Amniotic epithelial cell (primary cell): Measurements from ENCODE around the gene ERC1.

Experiments
- DNase-seq: peaks from one replicate; pipeline ENCODE4 v3.0.0-alpha.2; 2010; ENCODE audit warnings: low read depth

ERC1 gene

DNA sequence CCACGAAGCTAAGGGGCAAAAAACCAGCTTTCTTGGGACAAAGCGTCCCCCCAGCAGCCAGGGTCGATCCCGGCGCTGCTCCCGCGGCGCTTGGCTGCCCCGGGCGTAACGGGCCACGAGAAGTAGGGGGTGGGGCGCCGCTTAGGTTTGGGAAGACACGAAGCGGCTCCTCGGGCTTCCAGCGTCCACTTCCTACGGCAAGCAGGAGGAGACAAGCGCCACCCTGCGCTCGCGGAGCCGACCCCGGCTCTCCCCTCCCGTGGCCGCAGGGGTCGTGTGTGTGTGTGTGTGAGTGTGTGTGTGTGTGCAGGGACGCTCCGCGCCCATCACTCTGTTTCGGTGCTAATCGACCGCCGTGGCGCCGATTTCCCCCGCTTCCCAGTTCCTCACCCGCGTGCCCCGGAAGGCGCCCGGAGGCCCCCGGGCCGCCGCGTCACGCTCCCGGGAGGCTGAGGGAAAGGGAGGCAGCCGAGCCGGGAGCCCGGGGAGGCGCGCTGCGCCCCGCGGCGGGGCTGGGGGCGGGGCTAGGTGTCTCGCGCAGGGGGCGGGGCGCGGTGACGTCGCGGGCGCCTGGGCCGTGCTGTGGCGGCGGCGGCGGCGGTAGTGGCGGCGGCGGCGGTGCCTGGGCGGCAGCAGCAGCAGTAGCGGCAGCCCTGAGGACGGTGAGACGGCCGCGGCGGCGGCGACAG, at the start of gene ERC1:
ERC1 (plus strand) TSS at position 563 of the 689 bp plus-strand sequence. CDS start 36,681 bp downstream, outside the sequence.
- peak; percentile 87 for DNase-seq

DNA sequence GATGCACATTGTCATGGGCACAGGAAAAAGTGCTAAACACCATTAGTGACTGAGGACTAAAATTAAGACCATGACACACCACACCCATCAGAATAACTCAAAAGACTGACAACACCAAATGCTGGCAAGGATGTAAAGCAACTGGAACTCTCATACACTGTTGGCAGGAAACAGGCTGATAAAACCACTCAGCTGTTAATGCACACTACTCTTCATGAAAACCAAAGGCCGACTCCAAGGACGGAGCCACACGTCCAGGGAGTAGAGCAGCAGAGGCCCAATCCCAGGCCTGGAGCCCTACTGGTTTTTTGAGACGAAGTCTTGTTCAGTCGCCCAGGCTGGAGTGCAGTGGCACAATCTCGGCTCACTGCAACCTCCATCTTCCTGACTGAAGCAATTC, 48.0 kb upstream of the ERC1 start:
- DNase-seq: no peak

DNA sequence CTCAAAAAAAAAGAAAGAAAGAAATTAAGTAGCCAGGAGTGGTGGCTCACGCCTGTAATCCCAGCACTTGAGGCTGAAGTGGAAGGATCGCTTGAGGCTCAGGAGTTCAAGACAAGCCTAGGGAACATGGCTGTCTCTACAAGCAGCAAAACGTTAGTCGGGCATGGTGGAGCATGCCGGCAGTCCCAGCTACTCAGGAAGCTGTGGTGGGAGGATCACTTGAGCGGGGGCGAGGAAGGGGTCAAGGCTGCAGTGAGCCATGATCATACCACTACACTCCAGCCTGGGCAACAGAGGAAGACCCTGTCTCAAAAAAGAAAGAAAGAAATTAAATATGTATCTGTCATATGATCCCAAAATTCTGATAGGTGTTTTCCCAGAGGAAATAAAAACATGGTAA, 46.8 kb upstream of the ERC1 start:
- DNase-seq: no peak

DNA sequence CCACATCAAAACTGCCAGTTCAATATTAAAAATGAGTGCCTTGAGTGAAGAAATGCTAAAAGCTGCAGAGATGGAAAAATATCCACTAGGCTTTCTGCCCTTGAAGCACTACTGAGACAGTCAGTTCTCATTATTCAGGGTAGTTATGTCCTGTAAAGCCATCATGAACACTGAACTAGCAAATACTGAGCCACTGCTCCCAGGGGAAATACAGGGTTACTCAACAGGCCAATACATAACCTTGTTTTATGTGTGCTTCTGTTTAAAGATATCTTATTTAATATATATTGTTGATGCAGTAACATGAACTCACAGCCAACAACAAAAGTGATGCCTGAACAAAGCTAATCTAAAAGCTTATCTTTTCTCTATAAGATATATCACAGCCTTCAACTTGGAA, 44.8 kb upstream of the ERC1 start:
- peak; percentile 43 for DNase-seq

DNA sequence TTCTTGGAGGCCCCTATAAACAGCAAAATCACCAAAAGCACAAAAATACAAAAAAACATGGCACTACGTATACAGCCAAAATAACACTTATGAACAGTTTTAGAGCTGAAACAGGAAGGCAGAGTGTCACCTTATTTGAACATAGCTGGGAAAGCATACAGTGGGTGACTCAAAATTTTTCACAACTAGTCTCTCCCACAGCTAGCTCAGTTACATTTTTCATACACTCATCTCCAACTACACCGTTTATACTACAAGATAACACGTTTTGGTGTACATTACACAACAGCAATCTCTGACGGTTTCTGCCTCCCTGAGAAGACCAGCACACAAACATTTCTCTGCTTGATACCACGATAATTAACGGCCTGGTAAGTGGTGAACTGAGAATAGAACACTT, 44.4 kb upstream of the ERC1 start:
- peak; percentile 93 for DNase-seq

DNA sequence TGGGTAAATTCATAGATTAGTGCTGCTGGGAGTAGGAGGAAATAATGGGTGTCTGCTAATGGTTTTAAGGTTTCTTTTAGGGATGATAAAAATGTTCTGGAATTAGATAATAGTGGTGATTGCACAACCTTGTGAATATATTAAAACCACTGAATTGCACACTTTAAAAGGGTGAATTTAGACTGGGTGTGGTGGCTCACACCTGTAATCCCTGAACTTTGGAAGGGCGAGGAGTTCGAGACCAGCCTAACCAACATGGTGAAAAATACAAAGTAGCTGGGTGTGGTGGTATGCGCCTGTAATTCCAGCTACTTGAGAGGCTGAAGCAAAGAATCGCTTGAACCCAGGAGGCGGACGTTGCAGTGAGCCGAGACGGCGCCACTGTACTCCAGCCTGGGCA, 42.8 kb upstream of the ERC1 start:
- DNase-seq: peak; percentile 9

DNA sequence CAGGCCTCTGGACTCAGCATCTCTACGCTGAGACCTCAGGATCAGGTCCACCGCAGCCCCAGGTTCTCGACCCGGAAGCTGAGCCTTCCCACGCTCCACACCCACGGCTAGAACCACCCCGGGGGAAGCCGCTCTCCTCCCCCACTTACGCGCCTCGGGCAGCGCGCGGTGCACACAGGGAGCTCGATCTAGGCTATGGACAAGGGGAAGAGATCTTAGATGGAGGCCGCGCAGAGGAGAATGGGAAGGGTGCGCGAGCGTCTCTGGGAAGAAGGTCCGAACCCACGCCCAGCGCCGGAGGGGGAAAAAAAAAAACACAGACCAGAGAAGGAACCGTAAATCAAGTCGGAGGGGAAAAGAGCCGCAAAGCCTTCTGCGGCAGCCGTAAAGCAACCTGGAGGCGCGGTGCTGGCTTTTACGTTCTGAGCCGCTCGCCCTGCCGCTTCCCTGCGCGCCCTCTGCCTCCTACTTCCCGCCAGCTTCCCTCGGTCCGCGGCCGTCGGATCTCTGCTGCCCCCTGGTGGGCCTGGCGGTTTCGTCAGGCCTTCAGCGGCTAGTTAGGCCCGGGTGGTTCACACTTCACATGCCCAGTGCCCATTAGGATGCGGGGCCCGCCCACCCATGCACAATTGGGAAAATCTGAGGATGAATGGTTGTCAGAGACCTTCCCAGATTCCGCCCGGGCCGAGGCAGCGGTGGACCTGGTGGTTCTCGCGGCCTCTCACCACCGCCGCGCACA, 41.4 kb upstream of the ERC1 start, which contains the start of gene RAD52:
RAD52 (minus strand) TSS at position 242 of the 739 bp plus-strand sequence. CDS start 16,636 bp downstream, outside the sequence.
- peak; percentile 99 for DNase-seq

DNA sequence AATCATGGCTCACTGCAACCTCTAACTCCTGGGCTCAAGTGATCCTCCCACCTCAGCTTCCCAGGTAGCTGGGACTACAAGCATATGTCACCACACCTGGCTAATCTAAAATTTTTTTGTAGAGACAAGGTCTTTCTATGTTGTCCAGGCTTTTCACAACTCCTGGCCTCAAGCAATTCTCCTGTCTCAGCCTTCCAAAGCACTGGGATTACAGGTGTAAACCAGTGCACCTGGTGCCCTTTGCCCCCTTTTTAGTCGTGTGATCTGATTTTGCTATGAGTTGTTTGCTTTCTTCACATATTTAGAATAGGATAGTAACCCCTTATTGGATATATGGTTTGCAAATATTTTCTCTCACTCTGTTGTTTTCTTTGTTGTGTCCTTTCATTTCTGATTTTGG, 39.8 kb upstream of the ERC1 start:
- no peak for DNase-seq

DNA sequence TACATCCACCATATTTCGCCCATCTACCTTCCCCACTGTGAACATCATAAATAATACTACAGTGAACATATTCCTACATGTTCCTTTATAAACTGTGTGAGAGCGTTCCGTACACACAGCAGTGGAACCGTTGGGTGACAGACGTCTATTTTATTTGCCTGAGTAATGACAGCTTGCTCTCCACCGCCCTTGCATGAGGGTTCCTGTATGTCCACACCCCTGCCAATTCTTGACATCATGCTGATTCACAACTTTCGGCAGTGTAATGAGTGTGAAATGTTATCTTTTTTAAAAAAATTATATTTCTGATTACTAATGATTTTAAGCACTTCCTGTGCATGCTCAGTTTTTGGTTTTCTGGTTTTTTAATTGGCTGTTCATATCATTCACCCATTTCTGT, 37.2 kb upstream of the ERC1 start:
- DNase-seq: peak; percentile 40

DNA sequence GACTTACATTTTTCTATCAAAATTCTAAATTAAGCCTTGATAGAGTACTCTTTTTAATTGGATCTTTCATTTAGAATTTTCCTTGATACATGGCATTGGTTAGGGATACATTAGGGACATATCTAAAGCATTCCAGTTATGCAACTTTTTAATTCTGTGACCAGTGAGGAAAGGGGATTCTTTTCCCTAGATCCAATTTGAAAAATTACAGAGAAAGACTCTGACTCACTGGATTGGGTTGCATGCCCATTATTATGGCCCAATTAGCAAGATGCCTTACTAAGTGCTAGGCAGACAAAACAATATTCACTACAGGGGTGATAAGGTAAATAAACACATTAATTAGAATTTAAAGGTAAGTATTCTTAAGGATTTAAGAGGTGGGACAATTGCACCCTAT, 36.3 kb upstream of the ERC1 start:
- peak; percentile 9 for DNase-seq

DNA sequence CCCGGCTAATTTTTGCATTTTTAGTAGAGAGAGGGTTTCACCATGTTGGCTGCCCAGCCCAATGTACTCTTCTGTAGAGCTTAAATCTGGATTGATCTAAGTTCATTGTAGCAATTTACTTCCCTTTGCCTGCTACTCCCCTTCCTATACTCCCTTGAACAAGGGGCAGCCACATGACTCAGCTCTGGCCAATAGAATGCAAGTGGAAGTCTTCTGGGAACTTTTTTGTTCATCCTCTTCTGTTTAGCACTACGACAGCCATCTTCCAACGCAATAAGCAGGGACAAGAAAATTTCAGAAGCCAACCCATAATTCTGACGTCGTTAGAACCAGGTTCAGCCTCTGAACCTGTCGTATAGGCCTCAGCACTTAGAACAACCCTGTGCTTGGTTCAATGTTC, 35.1 kb upstream of the ERC1 start:
- DNase-seq: no peak

DNA sequence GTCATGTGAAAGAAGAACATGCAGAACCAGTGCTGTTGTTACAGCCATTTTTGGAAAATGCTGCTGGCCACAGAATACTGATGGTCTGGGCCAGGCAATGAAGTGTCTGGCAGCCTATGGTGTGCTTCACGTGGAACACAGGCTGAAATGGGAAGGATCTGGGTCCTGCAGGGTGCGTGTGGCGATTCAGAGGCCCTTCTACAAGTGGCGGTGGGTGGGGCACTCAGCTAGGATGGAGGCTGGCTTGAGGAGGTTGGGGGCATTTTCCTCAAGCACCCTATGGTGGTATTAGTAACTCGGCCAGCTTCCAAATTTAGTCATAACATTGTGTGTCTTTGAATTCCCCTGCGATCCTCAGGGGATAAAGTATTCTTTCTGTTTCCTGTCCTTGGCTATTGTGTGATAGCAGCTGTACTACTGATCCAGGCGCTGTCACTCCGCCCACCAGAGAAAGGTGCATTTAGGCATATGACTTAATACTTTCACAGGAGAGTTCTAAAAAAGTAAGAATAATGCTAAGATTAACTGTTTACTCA, 32.4 kb upstream of the ERC1 start:
- DNase-seq: no peak

DNA sequence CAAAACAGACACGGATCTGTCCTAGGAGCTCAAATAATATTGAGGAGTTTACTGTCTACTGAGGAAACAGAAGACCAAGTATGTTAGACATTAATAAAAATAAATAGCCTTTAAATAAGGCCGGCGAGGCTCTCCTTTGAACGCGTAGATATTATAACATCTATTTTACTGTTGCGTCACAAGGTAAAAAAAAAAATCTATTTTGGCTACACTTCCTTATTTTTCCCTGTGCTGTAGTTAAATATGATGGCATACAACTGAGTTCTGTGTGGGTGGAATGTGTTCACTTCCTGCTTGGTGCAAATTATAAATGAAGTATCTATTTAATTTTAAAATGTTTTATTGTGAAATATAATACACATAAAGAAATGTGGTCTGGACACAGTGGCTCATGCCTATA, 24.3 kb upstream of the ERC1 start:
- DNase-seq: no peak

DNA sequence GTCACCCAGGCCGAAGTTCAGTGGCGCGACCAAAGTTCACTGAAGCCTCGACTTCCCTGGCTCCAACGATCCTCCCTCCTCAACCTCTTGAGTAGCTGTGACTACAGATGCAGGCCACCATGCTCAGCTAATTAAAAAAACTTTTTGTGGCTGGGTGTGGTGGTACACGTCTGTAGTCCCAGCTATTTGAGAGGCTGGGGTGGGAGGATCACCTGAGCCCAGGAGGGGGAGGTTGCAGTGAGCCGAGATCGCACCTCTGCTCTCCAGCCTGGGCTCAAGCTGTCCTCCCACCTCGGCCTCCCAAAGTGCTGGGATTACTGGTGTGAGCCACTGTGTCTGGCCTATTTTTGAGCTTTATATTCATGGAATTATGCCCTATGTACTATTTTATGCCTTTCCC, 23.4 kb upstream of the ERC1 start:
- DNase-seq: no peak

DNA sequence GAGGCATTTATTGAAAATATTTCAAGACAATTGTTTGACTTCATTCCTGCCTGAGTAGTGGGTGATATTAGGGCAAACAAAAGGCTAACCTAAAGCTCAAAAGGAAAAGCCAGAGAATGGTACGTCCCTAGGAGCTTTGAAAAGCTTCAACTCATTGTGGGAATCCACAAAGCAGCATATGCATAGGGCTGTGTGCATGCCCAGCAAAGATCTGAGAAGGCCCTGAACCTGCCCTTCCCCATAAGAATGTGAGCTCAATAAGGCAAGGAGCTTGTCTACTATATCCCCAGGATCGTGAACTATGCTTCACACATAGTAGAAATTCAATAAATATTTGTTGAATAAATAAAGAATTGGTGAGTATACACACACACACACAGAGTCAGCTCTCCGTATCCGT, 22.5 kb upstream of the ERC1 start:
- no peak for DNase-seq

DNA sequence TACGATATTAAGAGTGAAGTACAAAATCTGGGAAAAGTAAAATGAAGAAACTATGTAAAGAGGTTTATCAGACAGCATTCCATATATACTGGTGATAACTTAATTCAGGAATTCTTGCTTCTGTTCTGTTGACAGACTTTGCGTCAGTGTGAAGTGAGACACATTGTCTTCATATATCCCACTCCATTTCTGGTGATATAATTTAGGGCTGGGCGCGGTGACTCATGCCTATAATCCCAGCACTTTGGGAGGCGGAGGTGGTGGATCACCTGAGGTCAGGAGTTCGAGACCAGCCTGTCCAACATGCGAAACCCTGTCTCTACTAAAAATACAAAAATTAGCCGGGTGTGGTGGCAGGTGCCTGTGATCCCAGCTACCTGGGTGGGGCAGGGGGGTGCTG, 21.2 kb upstream of the ERC1 start:
- no peak for DNase-seq

DNA sequence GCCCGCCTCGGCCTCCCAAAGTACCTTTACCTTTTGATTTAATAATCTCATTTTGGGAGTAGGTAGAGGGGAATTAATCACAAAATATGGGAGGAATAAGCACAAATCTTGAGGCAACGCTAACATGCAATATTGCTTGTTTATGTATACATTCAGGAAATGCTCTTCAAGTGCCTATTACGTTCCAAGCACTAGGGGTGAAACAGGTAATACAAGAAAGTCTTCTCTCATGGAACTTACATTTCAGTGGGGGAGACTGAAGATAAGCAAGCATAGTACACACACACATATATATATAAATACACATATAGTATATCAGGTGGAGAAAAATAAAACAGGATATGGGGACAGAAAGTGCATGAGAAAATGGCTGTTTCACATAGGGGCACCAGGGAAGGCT, 19.0 kb upstream of the ERC1 start:
- no peak for DNase-seq

DNA sequence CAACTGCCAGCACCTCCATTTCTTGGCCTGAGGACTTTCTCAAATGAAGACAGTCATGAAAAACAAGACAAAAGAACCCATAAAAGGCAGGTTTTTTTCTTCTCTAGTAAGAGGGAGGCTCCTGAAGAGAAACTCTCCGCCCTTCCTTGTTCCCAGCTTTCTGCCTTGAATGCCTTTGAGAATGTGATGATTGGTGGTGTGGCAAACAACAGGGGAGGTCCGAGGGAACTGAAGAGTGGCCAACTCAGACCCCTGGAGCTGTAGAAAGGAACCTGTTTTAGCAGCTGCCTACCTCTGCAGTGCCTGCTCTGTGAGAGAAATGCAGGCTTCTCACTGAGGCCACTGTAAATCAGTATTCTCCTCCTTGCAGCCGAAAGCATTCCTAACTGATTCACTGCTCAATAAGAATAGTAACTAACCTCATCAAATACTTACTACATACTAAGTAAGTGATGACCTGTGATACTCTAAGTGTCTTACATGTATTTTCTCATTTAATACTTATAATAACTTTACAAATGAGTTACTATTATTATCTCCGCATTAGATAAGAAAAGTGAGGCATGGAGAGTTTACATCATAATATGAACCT, 16.7 kb upstream of the ERC1 start:
- no peak for DNase-seq

DNA sequence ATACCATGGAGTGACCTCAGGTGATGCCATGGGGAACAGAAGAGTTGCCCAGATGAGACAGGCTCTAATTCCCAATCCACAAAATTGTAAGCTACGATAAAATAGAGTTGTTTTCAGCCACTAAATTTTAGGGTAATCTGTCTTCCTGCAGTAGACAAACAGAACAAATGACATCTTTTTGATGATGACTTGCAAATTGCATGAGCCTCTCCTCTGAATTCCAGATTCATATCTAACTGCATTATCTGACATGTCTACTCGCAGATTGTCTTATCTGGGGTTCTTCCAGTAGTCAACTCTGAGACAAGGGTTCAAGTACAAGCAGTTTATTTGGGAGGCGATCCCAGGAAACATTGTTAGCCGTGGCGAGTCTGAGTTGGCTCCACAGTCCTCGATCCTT, 14.4 kb upstream of the ERC1 start:
- no peak for DNase-seq

DNA sequence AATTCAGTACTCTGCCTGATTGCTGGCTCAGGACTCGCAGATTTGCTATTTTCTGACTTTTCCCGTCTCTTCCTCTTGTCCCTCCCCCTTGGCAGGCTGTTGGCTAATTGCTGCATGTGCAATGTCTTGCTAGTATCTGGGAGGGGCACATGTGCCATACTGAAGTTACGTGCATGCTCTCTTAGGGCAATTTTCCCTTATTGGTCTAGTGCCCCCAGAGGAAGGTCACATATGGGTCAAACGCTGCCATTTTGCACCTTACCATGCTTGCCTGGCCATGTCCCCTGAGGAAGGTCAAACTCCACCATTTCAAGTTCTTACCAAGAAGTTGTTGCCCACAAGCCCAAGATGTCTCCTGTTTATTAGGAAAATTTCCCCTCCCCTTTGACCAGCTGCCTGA, 13.9 kb upstream of the ERC1 start:
- no peak for DNase-seq

DNA sequence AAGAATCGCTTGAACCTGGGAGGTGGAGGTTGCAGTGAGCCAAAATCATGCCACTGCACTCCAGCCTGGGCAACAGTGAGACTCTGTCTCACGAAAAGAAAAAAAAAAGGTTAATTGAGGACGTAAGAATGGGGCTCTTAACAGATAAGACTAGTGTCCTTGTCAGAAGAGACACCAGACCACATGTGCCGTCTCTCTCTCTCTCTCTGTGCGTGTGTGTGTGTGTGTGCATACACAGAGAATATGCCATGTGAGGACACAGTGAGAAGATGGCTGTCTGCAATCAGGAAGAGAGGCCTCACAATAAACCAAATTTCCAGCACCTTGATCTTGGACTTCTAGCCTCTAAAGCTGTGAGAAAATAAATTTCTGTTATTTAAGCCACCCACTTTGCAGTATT, 11.7 kb upstream of the ERC1 start:
- no peak for DNase-seq

DNA sequence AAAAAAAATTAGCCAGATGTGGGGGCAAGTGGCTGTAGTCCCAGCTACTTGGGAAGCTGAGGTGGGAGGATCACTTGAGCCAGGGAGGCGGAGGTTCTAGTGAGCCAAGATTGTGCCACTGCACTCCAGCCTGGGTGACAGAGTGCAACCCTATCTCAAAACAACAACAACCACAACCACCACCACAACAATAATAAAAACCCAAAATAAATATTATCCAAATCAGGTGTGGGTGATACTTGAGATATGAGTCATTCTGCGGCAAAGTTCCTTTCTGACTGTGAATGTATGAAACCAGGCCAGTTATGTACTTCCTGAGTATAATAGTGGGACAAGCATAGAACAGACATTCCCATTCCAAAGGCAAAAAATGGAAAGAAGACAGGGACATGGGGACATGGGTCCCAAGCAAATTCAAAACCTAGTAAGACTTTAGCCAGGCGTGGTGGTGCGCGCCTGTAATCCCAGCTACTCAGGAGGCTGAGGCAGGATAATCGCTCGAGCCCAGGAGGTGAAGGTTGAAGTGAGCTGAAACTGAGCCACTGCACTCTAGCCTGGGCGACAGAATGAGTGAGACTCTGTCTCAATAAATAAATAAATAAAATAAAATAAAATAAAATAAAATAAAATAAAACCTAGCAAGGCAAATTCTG, 9.7 kb upstream of the ERC1 start:
- peak; percentile 32 for DNase-seq

DNA sequence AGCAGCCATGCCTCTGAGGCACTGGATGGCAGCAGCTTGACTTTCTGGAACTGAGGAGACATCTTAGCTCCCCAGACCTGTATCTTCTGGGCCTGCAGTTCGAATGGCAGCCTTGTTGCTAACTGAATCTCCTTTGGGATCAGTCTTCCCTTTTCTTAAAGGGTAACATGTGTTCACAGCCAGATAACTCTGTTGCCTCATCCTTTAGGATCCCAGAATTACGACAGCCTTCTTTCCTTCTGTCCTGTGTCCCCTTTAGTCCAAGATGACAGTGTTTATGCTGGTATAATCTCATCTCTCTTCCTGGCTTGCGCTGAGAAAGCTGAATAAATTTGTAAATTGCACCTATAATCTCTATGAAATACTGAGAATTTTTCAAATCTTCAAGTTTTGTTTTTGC, 9.1 kb upstream of the ERC1 start:
- peak; percentile 36 for DNase-seq
